A549 (cell line): ENCODE measurements around the gene TMEM176B. TPM values are rescaled to one million over a fixed set of nuclear protein-coding genes. Genes with fewer than 3 reads are reported as not detected.

Source experiments
- ATAC-seq, 2 experiments: fragments of 200-7000 bp in 1 of 2; fragments of >200 bp in 1 of 2; cut with Nextera tagmentation in 1 of 2; cut with Tn5 transposase in 1 of 2; 3 replicates each; pipeline versions ENCODE4 v1.8.0 to v1.9.1; 2018 to 2020; ENCODE audit warnings: mild to moderate bottlenecking in 1 of 2, moderate library complexity in 1 of 2
- CTCF ChIA-PET: fragments of 300-600 bp; sonication (Branson Sonifier 250); formaldehyde crosslinking; extraction: SDS; loops from one replicate; lab custom pipeline; 2021; ENCODE audit warnings: antibody characterized with exemption, inconsistent platforms; lab: Yijun Ruan, JAX
- POLR2A ChIA-PET: fragments of 350-600 bp; formaldehyde crosslinking; extraction: SDS; loops from one replicate; lab custom pipeline; 2021; ENCODE audit warnings: antibody characterized with exemption, inconsistent platforms; lab: Yijun Ruan, JAX
- DNase-seq, 2 experiments: peaks; one replicate each; pipeline versions ENCODE4 v3.0.0 to v3.0.0-alpha.2; 2011 to 2016; ENCODE audit warnings: low read depth in 1 of 2, low spot score in 1 of 2
- FAIRE-seq: peaks from 2 replicates; lab custom pipeline; 2011; peaks lifted over from hg19 to GRCh38; lab: Jason Lieb, UNC
- H3K27ac ChIP-seq, 2 experiments: fragments of >200 bp; sonication (Bioruptor Twin); formaldehyde crosslinking; 3 replicates each; pipeline ENCODE4 v1.5.1; 2016 to 2017
- H3K4me1 ChIP-seq: fragments of >200 bp; sonication (Bioruptor Twin); formaldehyde crosslinking; 3 replicates; pipeline ENCODE4 v1.6.1; 2016
- H3K4me2 ChIP-seq: fragments of >200 bp; sonication (Bioruptor Twin); formaldehyde crosslinking; 3 replicates; pipeline ENCODE4 v1.6.1; 2016
- H3K4me3 ChIP-seq: fragments of >200 bp; sonication (Bioruptor Twin); formaldehyde crosslinking; 3 replicates; pipeline ENCODE4 v1.5.1; 2016
- H3K9me3 ChIP-seq: fragments of >200 bp; sonication (Bioruptor Twin); formaldehyde crosslinking; 3 replicates; pipeline ENCODE4 v1.6.1; 2016
- ATOH8 ChIP-seq: fragments of 250-450 bp; sonication (Bioruptor Pico); IDR thresholded peaks from 2 replicates; pipeline ENCODE4 v1.5.0; 2020; ENCODE audit warnings: low read depth, mild to moderate bottlenecking, moderate library complexity
- BHLHE40 ChIP-seq: IDR thresholded peaks from 2 replicates; pipeline ENCODE4 v1.6.1; 2012; ENCODE audit warnings: low read depth, low read length, inconsistent platforms
- CBX8 ChIP-seq: fragments of 200-600 bp; sonication (generic); IDR thresholded peaks from 2 replicates; pipeline ENCODE4 v1.6.1; 2016
- CHD2 ChIP-seq: fragments of 150-350 bp; IDR thresholded peaks from 2 replicates; pipeline ENCODE4 v1.6.1; 2014; ENCODE audit warnings: low read length; ENCODE audit not compliant: partially characterized antibody
- EHF ChIP-seq: fragments of 250-450 bp; sonication (Bioruptor Pico); IDR thresholded peaks from 2 replicates; pipeline ENCODE4 v1.5.0; 2020; ENCODE audit warnings: mild to moderate bottlenecking
- ESRRA ChIP-seq: fragments of 150-350 bp; IDR thresholded peaks from 2 replicates; pipeline ENCODE4 v1.6.1; 2014; ENCODE audit warnings: mild to moderate bottlenecking, low read length, borderline replicate concordance
- HDAC2 ChIP-seq: fragments of 200-600 bp; sonication (generic); IDR thresholded peaks from 2 replicates; pipeline ENCODE4 v1.6.1; 2016
- JUNB ChIP-seq: fragments of >200 bp; sonication (Bioruptor Twin); formaldehyde crosslinking; IDR thresholded peaks from 2 replicates; pipeline ENCODE4 v1.6.1; 2016
- KDM1A ChIP-seq: fragments of 200-600 bp; sonication (generic); IDR thresholded peaks from 2 replicates; pipeline ENCODE4 v1.6.1; 2016; ENCODE audit warnings: low read depth, mild to moderate bottlenecking
- MAZ ChIP-seq: fragments of 150-350 bp; IDR thresholded peaks from 2 replicates; pipeline ENCODE4 v1.6.1; 2014; ENCODE audit warnings: antibody characterized with exemption, low read depth, low read length, borderline replicate concordance
- MYC ChIP-seq: IDR thresholded peaks from 2 replicates; pipeline ENCODE4 v1.6.1; 2012; ENCODE audit warnings: mild to moderate bottlenecking, inconsistent platforms, low read length, improper control_type of control experiment, borderline replicate concordance
- NR3C1 ChIP-seq: fragments of >200 bp; sonication (Bioruptor Twin); formaldehyde crosslinking; IDR thresholded peaks from 3 replicates; pipeline ENCODE4 v1.6.1; 2017
- POLR2AphosphoS2 ChIP-seq: conservative IDR thresholded peaks from 2 replicates; pipeline ENCODE4 v1.6.1; 2012; ENCODE audit warnings: low read length, improper control_type of control experiment, inconsistent platforms
- RAD21 ChIP-seq, 2 experiments: fragments of >200 bp in 1 of 2; sonication (Bioruptor Twin) in 1 of 2; formaldehyde crosslinking in 1 of 2; IDR thresholded peaks in 1 of 2; conservative IDR thresholded peaks in 1 of 2; 2 replicates in 1 of 2; 3 replicates in 1 of 2; pipeline ENCODE4 v1.6.1; 2012 to 2018; ENCODE audit warnings: inconsistent platforms in 1 of 2
- RARB ChIP-seq: fragments of 250-450 bp; sonication (Bioruptor Pico); IDR thresholded peaks from 2 replicates; pipeline ENCODE4 v1.8.0; 2021; ENCODE audit warnings: mild to moderate bottlenecking, moderate library complexity
- TFCP2L1 ChIP-seq: fragments of 250-450 bp; sonication (Bioruptor Pico); IDR thresholded peaks from 2 replicates; pipeline ENCODE4 v1.5.0; 2021; ENCODE audit warnings: mild to moderate bottlenecking
- ZC3H11A ChIP-seq: fragments of 450-650 bp; IDR thresholded peaks from 2 replicates; pipeline ENCODE4 v1.6.1; 2014; ENCODE audit warnings: antibody characterized with exemption, mild to moderate bottlenecking
- ZFP36 ChIP-seq: fragments of 450-650 bp; IDR thresholded peaks from 2 replicates; pipeline ENCODE4 v1.6.1; 2014; ENCODE audit warnings: borderline replicate concordance; ENCODE audit not compliant: partially characterized antibody
- WGBS: methylation state at CpG from one replicate; pipeline ENCODE4 v1.1.6; 2017; ENCODE audit errors: missing lambda C conversion rate; 5-methylcytosine and 5-hydroxymethylcytosine counted together
- polyA plus RNA-seq, 4 experiments: library from polyadenylated mRNA; depleted of rRNA in 3 of 4; stranded (reverse); fragments of >200 nt; fragmentation: RNase III in 1 of 4; extraction: RNeasy Plus Mini Kit Qiagen cat#74134 plus additional on column Dnase treatment in 1 of 4; gene quantifications; 2 replicates in 3 of 4; 3 replicates in 1 of 4; pipeline ENCODE4 v1.2.3, GENCODE V29; 2011 to 2017
- TF ChIP-seq, protein P1 (sequence below): fragments of 150-350 bp; IDR thresholded peaks from 2 replicates; pipeline ENCODE4 v1.6.1; 2014; ENCODE audit warnings: low read depth, mild to moderate bottlenecking, low read length
- TF ChIP-seq, protein P2 (sequence below): fragments of >200 bp; sonication (Bioruptor Twin); formaldehyde crosslinking; IDR thresholded peaks from 2 replicates; pipeline ENCODE4 v1.6.1; 2016
- TF ChIP-seq, protein P3 (sequence below): fragments of 200-600 bp; sonication (generic); IDR thresholded peaks from 2 replicates; pipeline ENCODE4 v1.6.1; 2016; ENCODE audit warnings: antibody characterized with exemption, mild to moderate bottlenecking, moderate library complexity

TMEM176B gene
- polyA plus RNA-seq, 2 of the 4 experiments (the other 2 are of a cell fraction): 0.10 TPM; not detected in 1

- Histone ChIP-seq H3K9me3 (peaks cover 5% of the 10 kb centered on the region; the same call in 1 of the 3 replicates), H3K4me1 (no peaks in the 10 kb centered on the region), H3K27ac (no peak overlapping the region), H3K4me3 (no peak overlapping the region), H3K4me2 (no peak overlapping the region)
- no peak for FAIRE-seq
- DNase-seq: no peak
- ChIA-PET CTCF (no interaction called here), POLR2A (no interaction called here)
- TF ChIP-seq, protein P1, sequence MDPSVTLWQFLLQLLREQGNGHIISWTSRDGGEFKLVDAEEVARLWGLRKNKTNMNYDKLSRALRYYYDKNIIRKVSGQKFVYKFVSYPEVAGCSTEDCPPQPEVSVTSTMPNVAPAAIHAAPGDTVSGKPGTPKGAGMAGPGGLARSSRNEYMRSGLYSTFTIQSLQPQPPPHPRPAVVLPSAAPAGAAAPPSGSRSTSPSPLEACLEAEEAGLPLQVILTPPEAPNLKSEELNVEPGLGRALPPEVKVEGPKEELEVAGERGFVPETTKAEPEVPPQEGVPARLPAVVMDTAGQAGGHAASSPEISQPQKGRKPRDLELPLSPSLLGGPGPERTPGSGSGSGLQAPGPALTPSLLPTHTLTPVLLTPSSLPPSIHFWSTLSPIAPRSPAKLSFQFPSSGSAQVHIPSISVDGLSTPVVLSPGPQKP: no peak
- TF ChIP-seq ZC3H11A (no peak), ZFP36 (no peak), ESRRA (no peak), JUNB (no peak), RARB (CRISPR knock-in tag) (no peak), MAZ (no peak), RAD21 (conservative IDR thresholded peaks at IDR 0.05 in 1 of 2, IDR thresholded peaks at IDR 0.05 in 1 of 2) (no peak), HDAC2 (no peak)
- TF ChIP-seq, protein P2, sequence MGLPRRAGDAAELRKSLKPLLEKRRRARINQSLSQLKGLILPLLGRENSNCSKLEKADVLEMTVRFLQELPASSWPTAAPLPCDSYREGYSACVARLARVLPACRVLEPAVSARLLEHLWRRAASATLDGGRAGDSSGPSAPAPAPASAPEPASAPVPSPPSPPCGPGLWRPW: no peak
- TF ChIP-seq, protein P3, sequence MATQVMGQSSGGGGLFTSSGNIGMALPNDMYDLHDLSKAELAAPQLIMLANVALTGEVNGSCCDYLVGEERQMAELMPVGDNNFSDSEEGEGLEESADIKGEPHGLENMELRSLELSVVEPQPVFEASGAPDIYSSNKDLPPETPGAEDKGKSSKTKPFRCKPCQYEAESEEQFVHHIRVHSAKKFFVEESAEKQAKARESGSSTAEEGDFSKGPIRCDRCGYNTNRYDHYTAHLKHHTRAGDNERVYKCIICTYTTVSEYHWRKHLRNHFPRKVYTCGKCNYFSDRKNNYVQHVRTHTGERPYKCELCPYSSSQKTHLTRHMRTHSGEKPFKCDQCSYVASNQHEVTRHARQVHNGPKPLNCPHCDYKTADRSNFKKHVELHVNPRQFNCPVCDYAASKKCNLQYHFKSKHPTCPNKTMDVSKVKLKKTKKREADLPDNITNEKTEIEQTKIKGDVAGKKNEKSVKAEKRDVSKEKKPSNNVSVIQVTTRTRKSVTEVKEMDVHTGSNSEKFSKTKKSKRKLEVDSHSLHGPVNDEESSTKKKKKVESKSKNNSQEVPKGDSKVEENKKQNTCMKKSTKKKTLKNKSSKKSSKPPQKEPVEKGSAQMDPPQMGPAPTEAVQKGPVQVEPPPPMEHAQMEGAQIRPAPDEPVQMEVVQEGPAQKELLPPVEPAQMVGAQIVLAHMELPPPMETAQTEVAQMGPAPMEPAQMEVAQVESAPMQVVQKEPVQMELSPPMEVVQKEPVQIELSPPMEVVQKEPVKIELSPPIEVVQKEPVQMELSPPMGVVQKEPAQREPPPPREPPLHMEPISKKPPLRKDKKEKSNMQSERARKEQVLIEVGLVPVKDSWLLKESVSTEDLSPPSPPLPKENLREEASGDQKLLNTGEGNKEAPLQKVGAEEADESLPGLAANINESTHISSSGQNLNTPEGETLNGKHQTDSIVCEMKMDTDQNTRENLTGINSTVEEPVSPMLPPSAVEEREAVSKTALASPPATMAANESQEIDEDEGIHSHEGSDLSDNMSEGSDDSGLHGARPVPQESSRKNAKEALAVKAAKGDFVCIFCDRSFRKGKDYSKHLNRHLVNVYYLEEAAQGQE: no peak
- no peak for ATAC-seq
These were observed 5.7 kb upstream of the TMEM176B start for GRCh38 chr7:150805864-150806263.

DNA sequence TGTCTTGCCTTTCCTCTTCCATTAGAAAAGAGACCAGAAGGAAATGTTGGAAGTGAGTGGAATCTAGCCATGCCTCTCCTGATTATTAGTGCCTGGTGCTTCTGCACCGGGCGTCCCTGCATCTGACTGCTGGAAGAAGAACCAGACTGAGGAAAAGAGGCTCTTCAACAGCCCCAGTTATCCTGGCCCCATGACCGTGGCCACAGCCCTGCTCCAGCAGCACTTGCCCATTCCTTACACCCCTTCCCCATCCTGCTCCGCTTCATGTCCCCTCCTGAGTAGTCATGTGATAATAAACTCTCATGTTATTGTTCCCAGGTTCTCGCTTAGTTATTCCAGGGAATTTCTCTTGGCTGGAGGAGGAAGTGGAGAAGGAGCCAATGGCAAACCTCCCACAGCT lies 4.6 kb upstream of the TMEM176B start:
- 19% methylated on average over 5 of the region's 5 CpGs for WGBS
- ChIA-PET POLR2A (no interaction called here), CTCF (no interaction called here)
- DNase-seq (no peak), FAIRE-seq (no peak), ATAC-seq (no peak)
- no peaks in the 10 kb centered on the region for H3K4me1 ChIP-seq
- TF ChIP-seq MAZ: no peak
- no peak for TF ChIP-seq MYC
- TF ChIP-seq BHLHE40: no peak
- TF ChIP-seq EHF (CRISPR knock-in tag): no peak
- no peak for TF ChIP-seq CHD2
- TF ChIP-seq, protein P3: no peak
- no peak for TF ChIP-seq CBX8
- no peak for TF ChIP-seq NR3C1
- no peak for TF ChIP-seq POLR2AphosphoS2
- TF ChIP-seq TFCP2L1 (CRISPR knock-in tag): no peak
- TF ChIP-seq ATOH8: no peak
- no peak for TF ChIP-seq KDM1A
- H3K4me3 ChIP-seq: no peak overlapping the region
- no peak overlapping the region for H3K4me2 ChIP-seq
- H3K9me3 ChIP-seq: peaks cover 5% of the 10 kb centered on the region; the same call in 1 of the 3 replicates
- H3K27ac ChIP-seq: no peak overlapping the region
